Measurements from ENCODE around the gene GEMIN5. TPM values are rescaled to one million over a fixed set of nuclear protein-coding genes. Genes with fewer than 3 reads are reported as not detected.
A peak's percentile ranks its signal among the peaks of the same experiment; 100 is the strongest.
"Not testable (repeated sequence)": the region's sequence is repeated elsewhere in the genome, so short reads cannot be mapped to it uniquely, and the experiment has no call there.

Gene GEMIN5
- total RNA-seq, 1 experiment from 2014 or later: 27.3 TPM

- peak; percentile 10 for DNase-seq (ENCODE audit: low read depth)
These were observed 7.8 kb upstream of the GEMIN5 start for GRCh38 chr5:154945695-154946301.

GRCh38 chr5:154944716-154945115 lies 6.7 kb upstream of the GEMIN5 start:
- DNase-seq (ENCODE audit: low read depth): no peak

- DNase-seq (ENCODE audit: low read depth): no peak
These were observed 5.5 kb upstream of the GEMIN5 start for GRCh38 chr5:154943527-154943926.

- peak; percentile 89 for DNase-seq (ENCODE audit: low read depth)
These were observed 3.0 kb upstream of the GEMIN5 start, which contains the start of gene MRPL22 for GRCh38 chr5:154940772-154941620. Gene MRPL22, plus strand, starts transcription at chr5:154941073. Its CDS starts 38 bp downstream, at chr5:154941111.

- DNase-seq (ENCODE audit: low read depth): no peak
These were observed 2.4 kb upstream of the GEMIN5 start for GRCh38 chr5:154940375-154940771.

- DNase-seq (ENCODE audit: low read depth): not testable (repeated sequence)
These were observed 1.4 kb upstream of the GEMIN5 start for GRCh38 chr5:154939387-154939786.

- peak; percentile 18 for DNase-seq (ENCODE audit: low read depth)
These were observed 759 bp downstream of the GEMIN5 start for GRCh38 chr5:154937186-154937717.

GRCh38 chr5:154934881-154935280 lies 3.1 kb downstream of the GEMIN5 start:
- no peak for DNase-seq (ENCODE audit: low read depth)

GRCh38 chr5:154933537-154933936 lies 4.5 kb downstream of the GEMIN5 start:
- no peak for DNase-seq (ENCODE audit: low read depth)

GRCh38 chr5:154923441-154924430 lies 14.3 kb downstream of the GEMIN5 start:
- DNase-seq (ENCODE audit: low read depth): no peak

- DNase-seq (ENCODE audit: low read depth): no peak
These were observed 20.3 kb downstream of the GEMIN5 start for GRCh38 chr5:154917757-154918156.

- DNase-seq (ENCODE audit: low read depth): no peak
These were observed 21.1 kb downstream of the GEMIN5 start for GRCh38 chr5:154916874-154917273.

GRCh38 chr5:154905601-154906000 lies 32.4 kb downstream of the GEMIN5 start:
- not testable (repeated sequence) for DNase-seq (ENCODE audit: low read depth)

GRCh38 chr5:154901913-154902312 lies 36.1 kb downstream of the GEMIN5 start:
- peak; percentile 37 for DNase-seq (ENCODE audit: low read depth)

- DNase-seq (ENCODE audit: low read depth): peak; percentile 88
These were observed 36.7 kb downstream of the GEMIN5 start for GRCh38 chr5:154901276-154901675.

GRCh38 chr5:154900066-154900465 lies 37.9 kb downstream of the GEMIN5 start:
- DNase-seq (ENCODE audit: low read depth): no peak

- no peak for DNase-seq (ENCODE audit: low read depth)
These were observed 38.7 kb downstream of the GEMIN5 start for GRCh38 chr5:154899151-154899816.

GRCh38 chr5:154898210-154898609 lies 39.8 kb downstream of the GEMIN5 start:
- DNase-seq (ENCODE audit: low read depth): no peak

- DNase-seq (ENCODE audit: low read depth): no peak
These were observed 41.3 kb downstream of the GEMIN5 start for GRCh38 chr5:154896562-154897165.

Data from LHCN-M2 (cell line).